ENCODE results near the gene EPHB6. TPM values are rescaled to one million over a fixed set of nuclear protein-coding genes. Genes with fewer than 3 reads are reported as not detected.

The EPHB6 gene
- total and polyA plus RNA-seq, 10 of the 15 experiments (the other 5 are each of a cell fraction or from before 2014, with no cell fraction given), result 0.06 to 1.3 (median 0.37) TPM; not detected in 2

DNA sequence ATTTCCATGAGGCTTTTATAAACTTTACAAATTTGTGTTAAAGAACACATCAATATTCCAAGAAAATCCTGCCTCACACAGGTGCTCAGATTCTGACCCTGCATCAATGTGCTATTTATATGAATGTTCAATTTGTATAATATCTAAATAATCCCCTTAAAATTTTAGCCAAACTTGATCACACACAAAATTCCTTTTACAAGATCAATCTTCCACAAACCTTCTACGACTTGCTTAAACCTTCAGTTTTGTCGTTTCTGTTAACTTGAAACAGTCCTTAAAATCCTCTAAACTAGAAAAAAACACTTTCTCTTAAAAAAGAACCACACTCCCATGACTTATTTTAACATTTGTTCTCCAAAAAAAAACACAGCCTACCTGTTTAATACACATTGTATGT, 50.9 kb downstream of the EPHB6 start:
- Histone ChIP-seq H3K79me2 (ENCODE audit: control insufficient read depth, insufficient read depth, low read length) (no peaks in the 10 kb centered on the region), H4K20me1 (ENCODE audit: control insufficient read depth, insufficient read depth) (no peaks in the 10 kb centered on the region), H3K4me2 (ENCODE audit: control insufficient read depth, insufficient read depth) (no peak overlapping the region), H3K4me1 (ENCODE audit: control insufficient read depth, insufficient read depth, low read length) (no peaks in the 10 kb centered on the region), H3K36me3 (ENCODE audit: control insufficient read depth in 2 of 2, insufficient read depth in 2 of 2, low read length in 1 of 2) (no peaks in the 10 kb centered on the region), H3K9me3 (replicated peaks; ENCODE audit: control insufficient read depth, insufficient read depth, low read length) (no peaks in the 10 kb centered on the region), H3K4me3 (no peak overlapping the region), H2AFZ (ENCODE audit: control insufficient read depth, low read depth, low read length) (no peak overlapping the region), H3K9ac (ENCODE audit: control insufficient read depth, insufficient read depth, low read length) (no peak overlapping the region), H3K27ac (ENCODE audit: control insufficient read depth, insufficient read depth) (no peak overlapping the region), H3K27me3 (replicated peaks in 1 of 2; ENCODE audit: control insufficient read depth in 2 of 2, insufficient read depth in 2 of 2, low read length in 1 of 2) (no peaks in the 10 kb centered on the region)
- ChIA-PET CTCF (no interaction called here), SMC1A (ENCODE audit: uncharacterized antibody, unreplicated experiment) (no interaction called here), RAD21 (ENCODE audit: unreplicated experiment) (no interaction called here), POLR2A (no interaction called here)
- no peak for ATAC-seq
- peak; percentile 7 for FAIRE-seq
- TF ChIP-seq, protein P1, sequence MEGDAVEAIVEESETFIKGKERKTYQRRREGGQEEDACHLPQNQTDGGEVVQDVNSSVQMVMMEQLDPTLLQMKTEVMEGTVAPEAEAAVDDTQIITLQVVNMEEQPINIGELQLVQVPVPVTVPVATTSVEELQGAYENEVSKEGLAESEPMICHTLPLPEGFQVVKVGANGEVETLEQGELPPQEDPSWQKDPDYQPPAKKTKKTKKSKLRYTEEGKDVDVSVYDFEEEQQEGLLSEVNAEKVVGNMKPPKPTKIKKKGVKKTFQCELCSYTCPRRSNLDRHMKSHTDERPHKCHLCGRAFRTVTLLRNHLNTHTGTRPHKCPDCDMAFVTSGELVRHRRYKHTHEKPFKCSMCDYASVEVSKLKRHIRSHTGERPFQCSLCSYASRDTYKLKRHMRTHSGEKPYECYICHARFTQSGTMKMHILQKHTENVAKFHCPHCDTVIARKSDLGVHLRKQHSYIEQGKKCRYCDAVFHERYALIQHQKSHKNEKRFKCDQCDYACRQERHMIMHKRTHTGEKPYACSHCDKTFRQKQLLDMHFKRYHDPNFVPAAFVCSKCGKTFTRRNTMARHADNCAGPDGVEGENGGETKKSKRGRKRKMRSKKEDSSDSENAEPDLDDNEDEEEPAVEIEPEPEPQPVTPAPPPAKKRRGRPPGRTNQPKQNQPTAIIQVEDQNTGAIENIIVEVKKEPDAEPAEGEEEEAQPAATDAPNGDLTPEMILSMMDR (IDR thresholded peaks at IDR 0.05 in 2 of 3, conservative IDR thresholded peaks at IDR 0.05 in 1 of 3; ENCODE audit: control insufficient read depth in 2 of 3, extremely low read depth in 1 of 3, insufficient read depth in 1 of 3, low read depth in 3 of 3, low read length in 3 of 3), result no peak
- no peak for TF ChIP-seq NR2C2 (IDR thresholded peaks at IDR 0.05; ENCODE audit: borderline replicate concordance, control insufficient read depth, insufficient read length, low read depth)
- TF ChIP-seq ZBED1 (IDR thresholded peaks at IDR 0.05; ENCODE audit: borderline replicate concordance), result no peak
- TF ChIP-seq EGR1 (IDR thresholded peaks at IDR 0.05; ENCODE audit: borderline replicate concordance in 1 of 2, low read depth in 2 of 2, low read length in 2 of 2), result no peak
- 23% methylated on average over 2 of the region's 2 CpGs for WGBS (ENCODE audit: insufficient coverage, insufficient replicate concordance, low lambda C conversion rate, missing lambda C conversion rate)
- intact Hi-C loops (cut with micrococcal nuclease; ENCODE audit: unreplicated experiment), result no loop called here
- no peak for DNase-seq (ENCODE audit: low read depth, low spot score)
- in situ Hi-C loops (cut with MboI), result no loop called here
- no TSS peak for BruUV-seq (replicated peaks)

DNA sequence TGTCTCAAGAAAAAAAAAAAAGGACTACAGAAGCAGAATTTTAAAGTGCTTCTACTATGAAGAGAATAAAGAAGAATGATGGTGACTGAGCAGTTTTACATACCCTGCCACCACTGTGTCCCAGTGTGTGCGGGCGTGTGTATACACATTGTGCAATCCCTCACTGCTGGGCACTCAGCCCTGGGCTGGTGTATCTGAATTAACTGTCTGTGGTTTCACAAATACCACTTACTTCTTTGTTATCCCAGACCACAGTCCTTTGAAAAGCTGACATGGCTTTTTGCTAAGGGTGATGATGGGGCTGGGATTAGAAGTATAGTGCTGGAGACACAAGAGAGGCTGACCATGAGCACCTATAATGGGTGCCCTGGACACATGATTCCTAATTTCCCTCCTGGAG, 51.8 kb downstream of the EPHB6 start:
- no peak for TF ChIP-seq CREM (IDR thresholded peaks at IDR 0.05; ENCODE audit: low read depth)
- no peak for TF ChIP-seq NFYB (IDR thresholded peaks at IDR 0.05; ENCODE audit: insufficient read depth, low read depth, low read length)
- TF ChIP-seq, protein P2, sequence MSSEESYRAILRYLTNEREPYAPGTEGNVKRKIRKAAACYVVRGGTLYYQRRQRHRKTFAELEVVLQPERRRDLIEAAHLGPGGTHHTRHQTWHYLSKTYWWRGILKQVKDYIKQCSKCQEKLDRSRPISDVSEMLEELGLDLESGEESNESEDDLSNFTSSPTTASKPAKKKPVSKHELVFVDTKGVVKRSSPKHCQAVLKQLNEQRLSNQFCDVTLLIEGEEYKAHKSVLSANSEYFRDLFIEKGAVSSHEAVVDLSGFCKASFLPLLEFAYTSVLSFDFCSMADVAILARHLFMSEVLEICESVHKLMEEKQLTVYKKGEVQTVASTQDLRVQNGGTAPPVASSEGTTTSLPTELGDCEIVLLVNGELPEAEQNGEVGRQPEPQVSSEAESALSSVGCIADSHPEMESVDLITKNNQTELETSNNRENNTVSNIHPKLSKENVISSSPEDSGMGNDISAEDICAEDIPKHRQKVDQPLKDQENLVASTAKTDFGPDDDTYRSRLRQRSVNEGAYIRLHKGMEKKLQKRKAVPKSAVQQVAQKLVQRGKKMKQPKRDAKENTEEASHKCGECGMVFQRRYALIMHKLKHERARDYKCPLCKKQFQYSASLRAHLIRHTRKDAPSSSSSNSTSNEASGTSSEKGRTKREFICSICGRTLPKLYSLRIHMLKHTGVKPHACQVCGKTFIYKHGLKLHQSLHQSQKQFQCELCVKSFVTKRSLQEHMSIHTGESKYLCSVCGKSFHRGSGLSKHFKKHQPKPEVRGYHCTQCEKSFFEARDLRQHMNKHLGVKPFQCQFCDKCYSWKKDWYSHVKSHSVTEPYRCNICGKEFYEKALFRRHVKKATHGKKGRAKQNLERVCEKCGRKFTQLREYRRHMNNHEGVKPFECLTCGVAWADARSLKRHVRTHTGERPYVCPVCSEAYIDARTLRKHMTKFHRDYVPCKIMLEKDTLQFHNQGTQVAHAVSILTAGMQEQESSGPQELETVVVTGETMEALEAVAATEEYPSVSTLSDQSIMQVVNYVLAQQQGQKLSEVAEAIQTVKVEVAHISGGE (CRISPR knock-in tag; IDR thresholded peaks at IDR 0.05), result no peak
- no peak for TF ChIP-seq HCFC1 (IDR thresholded peaks at IDR 0.05; ENCODE audit: low read length)
- TF ChIP-seq ZZZ3 (IDR thresholded peaks at IDR 0.05; ENCODE audit: control insufficient read depth, insufficient read length, low read depth), result no peak
- H3K9ac ChIP-seq (ENCODE audit: control insufficient read depth, insufficient read depth, low read length), result no peak overlapping the region

More for the DNA sequence above, 51.8 kb downstream of the EPHB6 start:
- no peak for ATAC-seq
- no peak overlapping the region for H3K4me3 ChIP-seq
- in situ Hi-C loops (cut with MboI), result no loop called here
- no peak for DNase-seq (ENCODE audit: low read depth, low spot score)
- H2AFZ ChIP-seq (ENCODE audit: control insufficient read depth, low read depth, low read length), result no peak overlapping the region
- intact Hi-C loops (cut with micrococcal nuclease; ENCODE audit: unreplicated experiment), result no loop called here
- H3K79me2 ChIP-seq (ENCODE audit: control insufficient read depth, insufficient read depth, low read length), result no peaks in the 10 kb centered on the region
- WGBS (ENCODE audit: insufficient coverage, insufficient replicate concordance, low lambda C conversion rate, missing lambda C conversion rate), result 86% methylated on average over 2 of the region's 2 CpGs
- ChIA-PET RAD21 (ENCODE audit: unreplicated experiment) (no interaction called here), POLR2A (no interaction called here), SMC1A (ENCODE audit: uncharacterized antibody, unreplicated experiment) (no interaction called here), CTCF (no interaction called here)
- no peak overlapping the region for H3K4me2 ChIP-seq (ENCODE audit: control insufficient read depth, insufficient read depth)
- no peaks in the 10 kb centered on the region for H4K20me1 ChIP-seq (ENCODE audit: control insufficient read depth, insufficient read depth)
- H3K9me3 ChIP-seq (replicated peaks; ENCODE audit: control insufficient read depth, insufficient read depth, low read length), result no peaks in the 10 kb centered on the region
- H3K4me1 ChIP-seq (ENCODE audit: control insufficient read depth, insufficient read depth, low read length), result no peaks in the 10 kb centered on the region
- no TSS peak for BruUV-seq (replicated peaks)
- H3K27me3 ChIP-seq (replicated peaks in 1 of 2; ENCODE audit: control insufficient read depth in 2 of 2, insufficient read depth in 2 of 2, low read length in 1 of 2), result peaks cover 0 to 2% of the 10 kb centered on the region in 2 experiments; a peak in 2 of 4 replicates
- FAIRE-seq, result no peak
- no peaks in the 10 kb centered on the region for H3K36me3 ChIP-seq (ENCODE audit: control insufficient read depth in 2 of 2, insufficient read depth in 2 of 2, low read length in 1 of 2)
- no peak overlapping the region for H3K27ac ChIP-seq (ENCODE audit: control insufficient read depth, insufficient read depth)
